Thyroid gland (tissue), 4 donors: ENCODE measurements around the gene KRTAP9-1. TPM values are rescaled to one million over a fixed set of nuclear protein-coding genes. Genes with fewer than 3 reads are reported as not detected.

Experiments used
- DNase-seq, 2 donors: peaks; one replicate each; pipeline ENCODE4 v3.0.0-alpha.2; 2019
- H3K27ac ChIP-seq, 3 donors: fragments of 200-600 bp; sonication (generic); 1 replicate in 2 of 3; 2 replicates in 1 of 3; pipeline ENCODE4 v1.5.1; 2016 to 2019; ENCODE audit warnings: mild to moderate bottlenecking in 1 of 3, moderate library complexity in 1 of 3
- H3K27me3 ChIP-seq: fragments of 200-600 bp; sonication (generic); one replicate; pipeline ENCODE4 v1.5.1; 2019
- H3K36me3 ChIP-seq, 2 donors: fragments of 200-600 bp; sonication (generic); one replicate each; pipeline ENCODE4 v1.5.1; 2016 to 2019
- H3K4me1 ChIP-seq, 2 donors: fragments of 200-600 bp; sonication (generic); one replicate each; pipeline ENCODE4 v1.5.1; 2017 to 2019
- H3K4me3 ChIP-seq, 3 donors: fragments of 200-600 bp; sonication (generic); replicated peaks in 1 of 3; 1 replicate in 2 of 3; 2 replicates in 1 of 3; pipeline ENCODE4 v1.5.1; 2016; ENCODE audit warnings: mild to moderate bottlenecking in 1 of 3
- H3K9me3 ChIP-seq: fragments of 200-600 bp; sonication (generic); one replicate; pipeline ENCODE4 v1.5.1; 2017
- CTCF ChIP-seq, 6 experiments: fragments of 200-600 bp in 3 of 6; fragments of 450-650 bp in 3 of 6; sonication (generic) in 3 of 6; IDR thresholded peaks; one replicate each; pipeline ENCODE4 v1.5.1; 2016 to 2019; ENCODE audit warnings: antibody characterized with exemption in 6 of 6, mild to moderate bottlenecking in 2 of 6, inconsistent platforms in 1 of 6, moderate library complexity in 1 of 6
- POLR2A ChIP-seq, 2 donors: fragments of 450-650 bp; IDR thresholded peaks; one replicate each; pipeline ENCODE4 v1.6.1; 2017; ENCODE audit warnings: antibody characterized with exemption in 2 of 2, mild to moderate bottlenecking in 2 of 2, moderate library complexity in 1 of 2
- WGBS, 2 donors: methylation state at CpG; one replicate each; pipeline ENCODE4 v1.1.5; 2017; 5-methylcytosine and 5-hydroxymethylcytosine counted together
- intact Hi-C: fragments of 100-400 bp; cut with DNase I; formaldehyde crosslinking; loops from one replicate; pipeline ENCODE4 v1.15.1; 2023
- total RNA-seq, 4 donors: library from RNA; depleted of rRNA; stranded (reverse); fragments of >200 nt; gene quantifications; one replicate each; pipeline ENCODE4 v1.2.3, GENCODE V29; 2016

Gene KRTAP9-1
- total RNA-seq, 4 donors from 2014 or later, result not detected

- no peaks in the 10 kb centered on the region for H3K4me1 ChIP-seq
These were observed 17.8 kb upstream of the KRTAP9-1 start for GRCh38 chr17:41171886-41172285.

GRCh38 chr17:41176744-41177387 is 12.8 kb upstream of the KRTAP9-1 start:
- TF ChIP-seq CTCF (IDR thresholded peaks at IDR 0.05) (no peak), POLR2A (IDR thresholded peaks at IDR 0.05) (no peak)
- intact Hi-C loops, result no loop called here
- no peaks in the 10 kb centered on the region for H3K9me3 ChIP-seq
- no peak for DNase-seq
- no peak overlapping the region for H3K27ac ChIP-seq
- no peaks in the 10 kb centered on the region for H3K4me1 ChIP-seq
- H3K27me3 ChIP-seq, result no peaks in the 10 kb centered on the region
- no peaks in the 10 kb centered on the region for H3K36me3 ChIP-seq
- 78 to 85% methylated on average over 3 of the region's 3 CpGs for WGBS, 2 donors
- no peak overlapping the region for H3K4me3 ChIP-seq

More at GRCh38 chr17:41171886-41172285, 17.8 kb upstream of the KRTAP9-1 start:
- Histone ChIP-seq H3K9me3 (no peaks in the 10 kb centered on the region), H3K4me3 (no peak overlapping the region), H3K27me3 (no peaks in the 10 kb centered on the region), H3K27ac (no peak overlapping the region), H3K36me3 (no peaks in the 10 kb centered on the region)
- no peak for DNase-seq
- 75 to 85% methylated on average over 2 of the region's 2 CpGs for WGBS, 2 donors
- intact Hi-C loops, result no loop called here
- TF ChIP-seq CTCF (IDR thresholded peaks at IDR 0.05) (no peak), POLR2A (IDR thresholded peaks at IDR 0.05) (no peak)

GRCh38 chr17:41177727-41178271 is 11.9 kb upstream of the KRTAP9-1 start, which contains the start of gene KRTAP4-2:
TSS of gene KRTAP4-2 (minus strand) at chr17:41178221. CDS start at chr17:41178164, 57 bp downstream.
- Histone ChIP-seq H3K9me3 (no peaks in the 10 kb centered on the region), H3K4me3 (no peak within 1 kb of the TSS), H3K27ac (no peak within 1 kb of the TSS), H3K36me3 (no peaks in the 10 kb centered on the region), H3K4me1 (no peaks in the 10 kb centered on the region), H3K27me3 (no peaks in the 10 kb centered on the region)
- no peak for TF ChIP-seq CTCF (IDR thresholded peaks at IDR 0.05)
- TF ChIP-seq POLR2A (IDR thresholded peaks at IDR 0.05), result no peak
- intact Hi-C loops, result no loop called here
- 93 to 100% methylated on average over 3 to 7 of the region's 7 CpGs for WGBS, 2 donors
- no peak for DNase-seq

GRCh38 chr17:41178341-41178740 is 11.3 kb upstream of the KRTAP9-1 start:
- Histone ChIP-seq H3K27me3 (no peaks in the 10 kb centered on the region), H3K27ac (no peak overlapping the region), H3K9me3 (no peaks in the 10 kb centered on the region), H3K36me3 (no peaks in the 10 kb centered on the region), H3K4me1 (no peaks in the 10 kb centered on the region), H3K4me3 (no peak overlapping the region)
- TF ChIP-seq CTCF (IDR thresholded peaks at IDR 0.05) (no peak), POLR2A (IDR thresholded peaks at IDR 0.05) (no peak)
- intact Hi-C loops, result no loop called here
- 91 to 92% methylated on average over 3 of the region's 3 CpGs for WGBS, 2 donors
- DNase-seq, result no peak

GRCh38 chr17:41178843-41179616 is 10.7 kb upstream of the KRTAP9-1 start:
- Histone ChIP-seq H3K9me3 (no peaks in the 10 kb centered on the region), H3K4me1 (no peaks in the 10 kb centered on the region), H3K36me3 (no peaks in the 10 kb centered on the region), H3K27ac (no peak overlapping the region), H3K27me3 (no peaks in the 10 kb centered on the region), H3K4me3 (no peak overlapping the region)
- 80 to 85% methylated on average over 1 of the region's 1 CpG for WGBS, 2 donors
- intact Hi-C loops, result no loop called here
- DNase-seq, result no peak
- no peak for TF ChIP-seq POLR2A (IDR thresholded peaks at IDR 0.05)
- TF ChIP-seq CTCF (IDR thresholded peaks at IDR 0.05), result no peak
